Panc1 (cell line): ENCODE results near the gene FOXF2. TPM values are rescaled to one million over a fixed set of nuclear protein-coding genes. Genes with fewer than 3 reads are reported as not detected.
A peak's percentile ranks its signal among the peaks of the same experiment; 100 is the strongest.

Experiments
- ATAC-seq: fragments of 200-7000 bp; cut with Tn5 transposase; 2 replicates; pipeline ENCODE4 v1.9.1; 2020; ENCODE audit warnings: mild to moderate bottlenecking, moderate library complexity
- BruUV-seq: library from RNA; stranded (reverse); fragments of 400-500 nt; replicated peaks from 2 replicates; lab custom pipeline; 2021; lab: Mats Ljungman, UMichigan
- CTCF ChIA-PET: fragments of 300-600 bp; sonication (Branson Sonifier 250); formaldehyde crosslinking; loops from one replicate; lab custom pipeline; 2022; ENCODE audit warnings: antibody characterized with exemption; lab: Charles Lee
- POLR2A ChIA-PET: fragments of 300-600 bp; sonication (Branson Sonifier 250); formaldehyde crosslinking; loops from one replicate; lab custom pipeline; 2022; ENCODE audit warnings: antibody characterized with exemption; lab: Charles Lee
- DNase-seq: peaks from one replicate; pipeline ENCODE4 v3.0.0-alpha.2; 2010; ENCODE audit warnings: low read depth, low spot score
- H3K27ac ChIP-seq: 2 replicates; pipeline ENCODE4 v1.5.1; 2011; ENCODE audit warnings: mild to moderate bottlenecking, low read length, inconsistent platforms
- H3K27me3 ChIP-seq: fragments of 200-500 bp; sonication (Bioruptor generic); 2 replicates; pipeline ENCODE4 v1.6.0; 2014; ENCODE audit warnings: low read length, inconsistent platforms; ENCODE audit not compliant: control insufficient read depth, insufficient read depth
- H3K36me3 ChIP-seq: fragments of 200-500 bp; sonication (Bioruptor generic); 2 replicates; pipeline ENCODE4 v1.5.1; 2014; ENCODE audit warnings: inconsistent platforms, mild to moderate bottlenecking, low read length, moderate library complexity; ENCODE audit not compliant: control insufficient read depth, insufficient read depth
- H3K4me1 ChIP-seq: 2 replicates; pipeline ENCODE4 v1.5.1; 2011; ENCODE audit warnings: inconsistent platforms, mild to moderate bottlenecking, low read length, moderate library complexity; ENCODE audit not compliant: control insufficient read depth, insufficient read depth
- H3K4me3 ChIP-seq, 2 experiments: 2 replicates each; pipeline ENCODE4 v1.5.1; 2011 to 2012; ENCODE audit warnings: low read depth in 2 of 2, low read length in 2 of 2, mild to moderate bottlenecking in 2 of 2, inconsistent platforms in 1 of 2, moderate library complexity in 1 of 2
- H3K9me3 ChIP-seq: fragments of 200-500 bp; sonication (Bioruptor generic); 2 replicates; pipeline ENCODE4 v1.5.1; 2014; ENCODE audit warnings: low read depth, mild to moderate bottlenecking, inconsistent platforms, low read length, moderate library complexity; ENCODE audit not compliant: control insufficient read depth, insufficient read depth
- POLR2AphosphoS5 ChIP-seq: IDR thresholded peaks from 2 replicates; pipeline ENCODE4 v1.6.1; 2012; ENCODE audit warnings: mild to moderate bottlenecking, low read depth, low read length, moderate library complexity
- SIN3A ChIP-seq: IDR thresholded peaks from 2 replicates; pipeline ENCODE4 v1.6.1; 2012; ENCODE audit warnings: low read depth, mild to moderate bottlenecking, low read length, moderate library complexity, borderline replicate concordance; ENCODE audit not compliant: insufficient read depth
- TCF7L2 ChIP-seq: IDR thresholded peaks from 2 replicates; pipeline ENCODE4 v1.6.1; 2011; ENCODE audit warnings: mild to moderate bottlenecking, low read depth, low read length, inconsistent platforms
- in situ Hi-C: cut with HindIII; loops from 2 replicates; pipeline ENCODE4 v1.10.0; 2016; ENCODE audit warnings: low sequenced_read_pairs, low pct_unique_long_range_greater_than_20kb
- intact Hi-C: fragments of 100-400 bp; cut with micrococcal nuclease; formaldehyde crosslinking; loops from one replicate; pipeline ENCODE4 v1.10.0; 2022; ENCODE audit not compliant: unreplicated experiment
- total RNA-seq: library from RNA; stranded (reverse); gene quantifications from one replicate; pipeline ENCODE4 v1.2.1, GENCODE V29; 2021; ENCODE audit not compliant: unreplicated experiment
- TF ChIP-seq, protein P1 (sequence below): fragments of 450-650 bp; IDR thresholded peaks from 2 replicates; pipeline ENCODE4 v1.5.1; 2017; ENCODE audit warnings: mild to moderate bottlenecking
- TF ChIP-seq, protein P2 (sequence below), 2 experiments: IDR thresholded peaks; 2 replicates each; pipeline ENCODE4 v1.6.1; 2011 to 2012; ENCODE audit warnings: low read depth in 2 of 2, control low read depth in 1 of 2, low read length in 1 of 2, mild to moderate bottlenecking in 1 of 2, moderate library complexity in 1 of 2; ENCODE audit not compliant: insufficient read depth in 1 of 2

The FOXF2 gene
- total RNA-seq, 1 experiment from 2014 or later = 12.7 TPM

DNA sequence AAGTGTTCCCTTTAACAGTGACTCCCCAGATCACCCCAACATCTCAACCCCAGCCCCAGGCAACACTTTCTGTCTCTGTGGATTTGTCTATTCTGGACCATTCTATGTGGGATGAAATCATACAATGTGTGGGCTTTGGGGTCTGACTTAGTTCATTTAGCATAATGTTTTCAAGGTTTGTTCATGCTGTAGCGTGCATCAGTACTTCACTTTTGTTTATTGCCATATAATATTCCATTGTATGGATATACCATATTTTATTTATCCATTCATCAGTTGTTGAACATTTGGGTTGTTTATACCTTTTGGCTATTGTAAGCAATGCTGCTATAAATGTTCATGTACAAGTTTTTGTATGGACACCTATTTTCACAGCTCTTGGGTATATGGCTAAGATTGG is 31.0 kb downstream of the FOXF2 start:
- intact Hi-C loops (loop anchor here (5.0 kb wide), 1 partner anchor 623 kb away; no protein-coding TSS in a partner anchor), in situ Hi-C loops (no loop called here)
- Histone ChIP-seq H3K4me3 (no peak overlapping the region), H3K27ac (no peak overlapping the region), H3K4me1 (peaks cover 19% of the 10 kb centered on the region; the same call in 1 of the 2 replicates), H3K36me3 (no peaks in the 10 kb centered on the region), H3K9me3 (no peaks in the 10 kb centered on the region; the same call in 1 of the 2 replicates), H3K27me3 (no peaks in the 10 kb centered on the region)
- no peak for TF ChIP-seq SIN3A
- TF ChIP-seq TCF7L2 = no peak
- TF ChIP-seq, protein P1, sequence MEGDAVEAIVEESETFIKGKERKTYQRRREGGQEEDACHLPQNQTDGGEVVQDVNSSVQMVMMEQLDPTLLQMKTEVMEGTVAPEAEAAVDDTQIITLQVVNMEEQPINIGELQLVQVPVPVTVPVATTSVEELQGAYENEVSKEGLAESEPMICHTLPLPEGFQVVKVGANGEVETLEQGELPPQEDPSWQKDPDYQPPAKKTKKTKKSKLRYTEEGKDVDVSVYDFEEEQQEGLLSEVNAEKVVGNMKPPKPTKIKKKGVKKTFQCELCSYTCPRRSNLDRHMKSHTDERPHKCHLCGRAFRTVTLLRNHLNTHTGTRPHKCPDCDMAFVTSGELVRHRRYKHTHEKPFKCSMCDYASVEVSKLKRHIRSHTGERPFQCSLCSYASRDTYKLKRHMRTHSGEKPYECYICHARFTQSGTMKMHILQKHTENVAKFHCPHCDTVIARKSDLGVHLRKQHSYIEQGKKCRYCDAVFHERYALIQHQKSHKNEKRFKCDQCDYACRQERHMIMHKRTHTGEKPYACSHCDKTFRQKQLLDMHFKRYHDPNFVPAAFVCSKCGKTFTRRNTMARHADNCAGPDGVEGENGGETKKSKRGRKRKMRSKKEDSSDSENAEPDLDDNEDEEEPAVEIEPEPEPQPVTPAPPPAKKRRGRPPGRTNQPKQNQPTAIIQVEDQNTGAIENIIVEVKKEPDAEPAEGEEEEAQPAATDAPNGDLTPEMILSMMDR = no peak
- TF ChIP-seq, protein P2, sequence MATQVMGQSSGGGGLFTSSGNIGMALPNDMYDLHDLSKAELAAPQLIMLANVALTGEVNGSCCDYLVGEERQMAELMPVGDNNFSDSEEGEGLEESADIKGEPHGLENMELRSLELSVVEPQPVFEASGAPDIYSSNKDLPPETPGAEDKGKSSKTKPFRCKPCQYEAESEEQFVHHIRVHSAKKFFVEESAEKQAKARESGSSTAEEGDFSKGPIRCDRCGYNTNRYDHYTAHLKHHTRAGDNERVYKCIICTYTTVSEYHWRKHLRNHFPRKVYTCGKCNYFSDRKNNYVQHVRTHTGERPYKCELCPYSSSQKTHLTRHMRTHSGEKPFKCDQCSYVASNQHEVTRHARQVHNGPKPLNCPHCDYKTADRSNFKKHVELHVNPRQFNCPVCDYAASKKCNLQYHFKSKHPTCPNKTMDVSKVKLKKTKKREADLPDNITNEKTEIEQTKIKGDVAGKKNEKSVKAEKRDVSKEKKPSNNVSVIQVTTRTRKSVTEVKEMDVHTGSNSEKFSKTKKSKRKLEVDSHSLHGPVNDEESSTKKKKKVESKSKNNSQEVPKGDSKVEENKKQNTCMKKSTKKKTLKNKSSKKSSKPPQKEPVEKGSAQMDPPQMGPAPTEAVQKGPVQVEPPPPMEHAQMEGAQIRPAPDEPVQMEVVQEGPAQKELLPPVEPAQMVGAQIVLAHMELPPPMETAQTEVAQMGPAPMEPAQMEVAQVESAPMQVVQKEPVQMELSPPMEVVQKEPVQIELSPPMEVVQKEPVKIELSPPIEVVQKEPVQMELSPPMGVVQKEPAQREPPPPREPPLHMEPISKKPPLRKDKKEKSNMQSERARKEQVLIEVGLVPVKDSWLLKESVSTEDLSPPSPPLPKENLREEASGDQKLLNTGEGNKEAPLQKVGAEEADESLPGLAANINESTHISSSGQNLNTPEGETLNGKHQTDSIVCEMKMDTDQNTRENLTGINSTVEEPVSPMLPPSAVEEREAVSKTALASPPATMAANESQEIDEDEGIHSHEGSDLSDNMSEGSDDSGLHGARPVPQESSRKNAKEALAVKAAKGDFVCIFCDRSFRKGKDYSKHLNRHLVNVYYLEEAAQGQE (IDR thresholded peaks at IDR 0.05; ENCODE audit: insufficient read depth in 1 of 2, low read depth in 2 of 2, low read length in 1 of 2) = no peak
- no peak for TF ChIP-seq POLR2AphosphoS5
- ChIA-PET CTCF (no interaction called here), POLR2A (no interaction called here)
- no TSS peak for BruUV-seq
- ATAC-seq (no peak), DNase-seq (no peak)

DNA sequence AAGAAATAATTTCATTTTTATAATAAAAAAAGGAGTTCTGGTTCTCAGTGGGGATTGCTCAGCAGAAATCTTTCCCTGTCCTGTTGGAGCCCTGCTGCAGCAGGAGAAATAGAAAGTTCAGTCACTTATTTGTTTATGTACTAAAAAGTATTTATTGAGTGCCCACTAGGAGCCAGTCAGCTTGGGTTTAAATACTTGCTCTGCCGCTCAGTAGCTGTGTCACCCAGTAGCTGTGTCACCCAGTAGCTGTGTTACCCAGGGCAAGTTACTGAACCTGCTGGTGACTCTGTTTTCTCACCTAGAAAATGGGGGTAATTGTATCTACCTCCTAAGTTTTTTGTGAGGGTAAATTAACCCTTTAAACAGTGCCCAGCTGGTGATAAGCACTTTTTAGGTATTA is 32.9 kb downstream of the FOXF2 start:
- no peaks in the 10 kb centered on the region for H3K36me3 ChIP-seq
- H3K27me3 ChIP-seq = no peaks in the 10 kb centered on the region
- TF ChIP-seq SIN3A = no peak
- in situ Hi-C loops = no loop called here
- H3K9me3 ChIP-seq = no peaks in the 10 kb centered on the region; the same call in 1 of the 2 replicates
- H3K4me1 ChIP-seq = peaks cover 19% of the 10 kb centered on the region; the same call in 1 of the 2 replicates
- no peak overlapping the region for H3K4me3 ChIP-seq
- DNase-seq (no peak), ATAC-seq (no peak)
- intact Hi-C loops = loop anchor here (5.0 kb wide), 1 partner anchor 625 kb away; no protein-coding TSS in a partner anchor
- no TSS peak for BruUV-seq
- POLR2A ChIA-PET = no interaction called here
- CTCF ChIA-PET = interaction anchor here (0.6 to 1.2 kb wide), 5 partner anchors 15 to 231 kb away, joined by 3 to 9 read pairs (median 4); no protein-coding TSS in a partner anchor
- no peak overlapping the region for H3K27ac ChIP-seq

GRCh38 chr6:1423578-1423977 is 34.2 kb downstream of the FOXF2 start:
- H3K4me1 ChIP-seq = peaks cover 19% of the 10 kb centered on the region; the same call in 1 of the 2 replicates
- ChIA-PET CTCF (interaction anchor here (1.8 to 2.1 kb wide), 2 partner anchors 13 to 27 kb away, joined by 7 to 11 read pairs; no protein-coding TSS in a partner anchor), POLR2A (no interaction called here)
- ATAC-seq = peak; percentile 68
- TF ChIP-seq, protein P1 = no peak
- TF ChIP-seq POLR2AphosphoS5 = no peak
- no peak for TF ChIP-seq SIN3A
- no peak for TF ChIP-seq TCF7L2
- TF ChIP-seq, protein P2 (IDR thresholded peaks at IDR 0.05; ENCODE audit: insufficient read depth in 1 of 2, low read depth in 2 of 2, low read length in 1 of 2) = no peak
- in situ Hi-C loops = no loop called here
- no TSS peak for BruUV-seq
- H3K27ac ChIP-seq = no peak overlapping the region
- H3K36me3 ChIP-seq = no peaks in the 10 kb centered on the region
- no peaks in the 10 kb centered on the region; the same call in 1 of the 2 replicates for H3K9me3 ChIP-seq
- intact Hi-C loops = loop anchor here (5.0 kb wide), 1 partner anchor 626 kb away; no protein-coding TSS in a partner anchor
- DNase-seq = no peak
- no peaks in the 10 kb centered on the region for H3K27me3 ChIP-seq
- H3K4me3 ChIP-seq = no peak overlapping the region
